PFSK-1 (cell line): Measurements from ENCODE around the gene ELL2.

Experiments used
- FOXP2 ChIP-seq: optimal IDR thresholded peaks from 2 replicates; pipeline ENCODE3; 2011; ENCODE audit warnings: borderline replicate concordance, control low read depth, inconsistent platforms; ENCODE audit not compliant: insufficient read depth; ENCODE audit errors: extremely low read length, extremely low read depth
- POLR2AphosphoS5 ChIP-seq: IDR thresholded peaks from 2 replicates; pipeline ENCODE4 v1.6.1; 2012; ENCODE audit warnings: low read depth, mild to moderate bottlenecking, control low read depth, low read length, moderate library complexity
- REST ChIP-seq, 2 experiments: IDR thresholded peaks; 2 replicates each; pipeline versions ENCODE4 v1.6.1 to v1.8.0; 2011 to 2012; ENCODE audit warnings: low read depth in 2 of 2, low read length in 2 of 2, control low read depth in 1 of 2, inconsistent platforms in 1 of 2, mild to moderate bottlenecking in 1 of 2, moderate library complexity in 1 of 2; ENCODE audit not compliant: insufficient read depth in 1 of 2
- SIN3A ChIP-seq: IDR thresholded peaks from 2 replicates; pipeline ENCODE4 v1.6.1; 2012; ENCODE audit warnings: mild to moderate bottlenecking, low read length, moderate library complexity, borderline replicate concordance; ENCODE audit not compliant: insufficient read depth
- TAF1 ChIP-seq: IDR thresholded peaks from 2 replicates; pipeline ENCODE4 v1.6.1; 2012; ENCODE audit warnings: low read length, control low read depth, borderline replicate concordance; ENCODE audit not compliant: insufficient read depth

Gene ELL2

DNA sequence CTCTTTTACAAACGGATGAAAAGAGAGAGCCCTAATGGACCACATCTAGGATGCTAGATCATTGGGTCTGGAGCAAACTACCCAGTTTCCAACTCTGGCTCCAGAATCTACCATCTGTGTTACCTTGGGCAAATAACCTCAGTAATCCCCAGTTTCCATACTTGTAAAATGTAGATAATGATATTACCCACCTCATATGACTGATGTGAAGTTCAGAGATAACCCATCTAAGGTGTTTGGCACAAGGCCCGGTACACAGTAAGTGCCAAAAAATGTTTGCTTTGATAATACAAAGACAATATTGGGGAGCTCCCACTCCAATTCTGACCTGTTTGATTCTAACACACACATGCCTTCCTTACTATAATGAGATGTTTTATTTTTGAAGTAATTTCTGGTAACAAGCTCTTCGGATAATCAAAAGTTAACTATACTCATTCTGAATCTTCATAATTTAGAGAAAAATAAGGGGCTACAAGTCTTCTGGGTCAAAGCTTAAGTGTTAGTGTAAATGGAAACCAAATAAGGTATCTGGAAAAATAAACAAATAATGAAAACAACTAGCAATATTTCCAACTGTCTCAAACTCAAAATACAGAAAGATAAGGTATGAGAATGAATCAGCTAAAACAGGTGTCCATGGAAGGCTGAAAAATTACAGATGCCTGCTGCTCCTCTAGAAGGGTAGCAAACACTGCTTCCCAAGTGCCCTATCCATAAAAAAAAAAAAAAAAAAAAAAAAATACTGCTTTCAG is 30.4 kb downstream of the ELL2 start:
- TF ChIP-seq TAF1 (no peak), REST (IDR thresholded peaks at IDR 0.05; ENCODE audit: insufficient read depth in 1 of 2, low read depth in 2 of 2, low read length in 2 of 2) (no peak), POLR2AphosphoS5 (no peak), SIN3A (no peak), FOXP2 (no peak)

DNA sequence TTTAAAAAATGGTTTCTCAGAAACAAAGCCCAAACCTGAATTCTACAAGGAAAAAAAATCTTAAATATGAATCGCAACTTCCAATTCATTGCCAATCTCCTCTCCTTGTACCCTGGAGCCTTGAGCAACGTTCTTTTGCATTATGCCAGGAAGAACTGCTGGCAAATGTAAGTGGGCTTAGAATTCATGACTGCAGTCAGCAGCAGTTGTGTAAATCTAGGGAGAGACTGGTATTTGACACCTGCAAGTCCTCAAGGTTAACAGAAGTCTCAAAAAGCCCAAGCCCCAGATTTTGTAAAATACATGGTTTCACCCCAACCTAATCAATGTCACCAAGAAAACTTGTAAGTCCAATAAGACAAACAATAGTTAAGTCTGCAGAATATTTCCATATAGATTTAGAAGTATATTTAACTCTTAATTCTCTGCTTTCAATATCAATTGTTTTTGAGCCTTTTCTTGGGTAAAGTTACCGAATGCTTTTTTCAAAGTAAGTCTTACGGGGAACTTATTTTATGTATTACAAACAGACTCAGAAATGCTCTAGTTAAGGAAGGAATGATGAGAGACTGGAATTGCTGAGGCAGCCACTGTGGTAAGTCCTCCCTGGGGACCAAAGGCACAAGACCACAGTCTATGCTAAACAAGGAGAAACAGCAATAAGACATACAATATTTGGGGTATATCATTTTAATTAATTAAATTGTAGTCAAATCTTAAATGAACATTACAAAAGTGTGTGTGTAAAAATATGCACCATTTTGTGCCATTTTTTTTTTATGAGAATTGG is 31.3 kb downstream of the ELL2 start:
- no peak for TF ChIP-seq REST (IDR thresholded peaks at IDR 0.05; ENCODE audit: insufficient read depth in 1 of 2, low read depth in 2 of 2, low read length in 2 of 2)
- TF ChIP-seq SIN3A: no peak
- no peak for TF ChIP-seq TAF1
- no peak for TF ChIP-seq FOXP2
- no peak for TF ChIP-seq POLR2AphosphoS5

GRCh38 chr5:95928724-95929253 is 32.9 kb downstream of the ELL2 start:
- TF ChIP-seq TAF1: no peak
- TF ChIP-seq SIN3A: no peak
- no peak for TF ChIP-seq FOXP2

DNA sequence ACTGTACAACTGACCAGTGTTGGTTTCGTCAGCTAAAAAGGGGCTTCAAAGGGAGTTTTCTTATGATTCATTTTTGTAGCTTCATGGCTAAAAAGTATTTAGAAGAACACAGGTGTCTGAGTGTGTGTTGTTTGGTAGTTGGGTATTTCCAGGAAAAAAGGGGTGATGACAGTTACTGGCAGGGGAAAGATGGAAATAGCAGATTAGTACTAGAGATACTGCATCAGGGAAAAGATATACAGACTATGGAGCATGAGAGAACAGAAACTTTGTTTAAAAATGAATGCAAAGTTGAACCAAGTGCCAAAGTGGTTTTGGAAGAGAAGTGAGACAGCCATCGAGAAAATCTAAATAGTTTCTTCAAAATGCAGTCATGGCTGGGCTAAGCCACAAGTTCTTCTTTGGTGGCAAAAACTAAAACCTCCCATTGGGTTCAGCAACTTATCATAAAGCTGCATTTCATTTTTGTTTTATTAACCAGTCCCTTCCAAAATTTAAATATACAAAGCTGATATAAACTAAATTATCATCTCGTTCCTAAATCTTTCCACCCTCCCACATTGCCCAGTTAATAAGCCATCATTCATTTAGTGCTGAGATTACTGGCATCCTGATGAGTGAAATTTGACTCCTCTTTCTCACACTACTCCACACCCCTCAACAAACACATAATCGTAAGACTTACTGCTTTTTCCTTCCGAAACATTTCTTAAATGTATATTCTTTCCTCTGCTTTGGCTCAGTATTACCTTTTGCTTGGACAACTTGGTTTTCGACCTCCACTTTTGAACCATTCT is 33.5 kb downstream of the ELL2 start:
- TF ChIP-seq FOXP2: no peak
- TF ChIP-seq SIN3A: no peak
- no peak for TF ChIP-seq POLR2AphosphoS5
- no peak for TF ChIP-seq REST (IDR thresholded peaks at IDR 0.05; ENCODE audit: insufficient read depth in 1 of 2, low read depth in 2 of 2, low read length in 2 of 2)
- TF ChIP-seq TAF1: no peak

DNA sequence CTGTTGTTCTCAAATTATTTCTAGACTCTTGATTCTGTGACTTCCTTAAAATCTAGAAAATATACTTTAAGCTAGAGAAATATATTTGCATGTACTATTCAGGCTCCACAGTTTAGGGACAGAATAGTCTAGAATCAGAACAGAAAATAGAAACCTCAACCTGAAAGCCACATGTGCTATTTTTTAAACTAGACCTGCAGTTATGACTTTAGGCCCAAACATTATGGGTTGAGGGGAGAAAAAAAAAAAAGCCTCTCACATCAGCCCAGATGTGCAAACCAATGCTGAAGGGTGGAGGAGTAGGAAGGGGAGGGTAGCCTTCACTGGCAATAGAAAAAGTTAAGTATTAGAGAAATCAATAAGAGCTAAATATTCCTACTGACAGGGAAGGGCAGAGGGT is 35.7 kb downstream of the ELL2 start:
- TF ChIP-seq POLR2AphosphoS5 (no peak), REST (IDR thresholded peaks at IDR 0.05; ENCODE audit: insufficient read depth in 1 of 2, low read depth in 2 of 2, low read length in 2 of 2) (no peak), FOXP2 (no peak), SIN3A (no peak), TAF1 (no peak)
